T-helper 17 cell (primary cell): Measurements from ENCODE around the gene OR2AT4. TPM values are rescaled to one million over a fixed set of nuclear protein-coding genes. Genes with fewer than 3 reads are reported as not detected.
"Not testable (repeated sequence)": the region's sequence is repeated elsewhere in the genome, so short reads cannot be mapped to it uniquely, and the experiment has no call there.

ENCODE experiments used
- ATAC-seq: fragments of 150-1000 bp; cut with Tn5 transposase; 2 replicates; pipeline ENCODE4 v1.10.0; 2021; ENCODE audit warnings: mild to moderate bottlenecking, moderate library complexity
- DNase-seq, 3 donors: peaks; one replicate each; pipeline versions ENCODE4 v3.0.0 to v3.0.0-alpha.2; 2020 to 2021
- H3K9me3 ChIP-seq: one replicate; pipeline ENCODE4 v1.7.0; 2013; ENCODE audit warnings: low read length, mild to moderate bottlenecking; ENCODE audit not compliant: control insufficient read depth, poor library complexity, severe bottlenecking
- H3K27ac Mint-ChIP-seq: one replicate; pipeline ENCODE4 v1.8.0; 2022; ENCODE audit warnings: mild to moderate bottlenecking, moderate library complexity, mixed read lengths
- H3K27me3 Mint-ChIP-seq: one replicate; pipeline ENCODE4 v1.8.0; 2022; ENCODE audit warnings: mixed read lengths
- H3K36me3 Mint-ChIP-seq: one replicate; pipeline ENCODE4 v1.8.0; 2022; ENCODE audit warnings: low read depth, mixed read lengths
- H3K4me1 Mint-ChIP-seq: one replicate; pipeline ENCODE4 v1.8.0; 2022; ENCODE audit warnings: mild to moderate bottlenecking, mixed read lengths
- H3K4me3 Mint-ChIP-seq: one replicate; pipeline ENCODE4 v1.8.0; 2022; ENCODE audit warnings: mild to moderate bottlenecking, moderate library complexity, mixed read lengths
- total RNA-seq, 4 donors: library from RNA in 2 of 4; stranded (reverse) in 2 of 4; gene quantifications; one replicate each; pipeline ENCODE4 v1.2.3 and lab custom pipeline; 2022 to 2026

Gene OR2AT4
- total RNA-seq, 2 donors from 2014 or later = not detected

DNA sequence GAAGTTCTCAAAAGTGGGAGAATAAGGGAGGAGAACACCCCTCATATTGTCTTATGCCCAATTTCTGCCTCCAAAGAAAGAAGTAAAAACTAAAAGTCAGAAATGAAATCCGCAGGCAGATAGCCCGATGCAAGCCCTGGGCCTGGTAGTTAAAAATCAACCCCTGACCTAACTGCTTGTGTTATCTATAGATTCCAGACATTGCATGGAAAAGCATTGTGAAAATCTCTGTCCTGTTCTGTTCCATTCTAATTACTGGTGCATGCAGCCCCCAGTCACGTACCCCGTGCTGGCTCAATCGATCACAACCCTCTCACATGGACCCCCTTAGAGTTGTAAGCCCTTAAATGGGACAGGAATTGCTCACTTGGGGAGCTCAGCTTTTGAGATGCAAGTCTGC lies 50.0 kb downstream of the OR2AT4 start:
- H3K27me3 Mint-ChIP-seq, ATAC-seq, DNase-seq, H3K9me3 ChIP-seq, H3K4me1 Mint-ChIP-seq, H3K27ac Mint-ChIP-seq, H3K4me3 Mint-ChIP-seq, H3K36me3 Mint-ChIP-seq: not testable (repeated sequence)

- not testable (repeated sequence) for H3K27me3 Mint-ChIP-seq, H3K9me3 ChIP-seq, H3K4me3 Mint-ChIP-seq, DNase-seq, H3K27ac Mint-ChIP-seq, H3K4me1 Mint-ChIP-seq, ATAC-seq, H3K36me3 Mint-ChIP-seq
Measured at GRCh38 chr11:75044381-75045170, 52.1 kb downstream of the OR2AT4 start.

DNA sequence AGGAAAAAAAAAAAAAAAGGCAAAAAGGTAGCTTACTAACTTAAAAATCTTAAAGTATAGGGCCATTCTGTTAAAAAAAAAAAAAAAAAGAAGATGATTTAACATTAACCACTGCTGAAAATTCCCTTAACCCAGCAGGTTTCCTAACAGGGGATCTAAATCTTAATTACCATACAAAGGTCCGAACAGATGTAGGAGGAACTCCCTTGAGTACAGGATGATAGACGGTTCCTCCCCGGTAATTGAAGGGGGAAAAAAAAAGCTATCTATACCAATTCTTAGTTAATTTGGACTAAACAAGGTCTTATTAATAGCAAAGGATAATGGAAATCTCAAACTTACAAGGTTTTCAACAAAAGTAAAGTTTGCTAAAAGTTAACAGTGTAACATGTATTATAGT lies 54.9 kb downstream of the OR2AT4 start:
- H3K27ac Mint-ChIP-seq, H3K4me1 Mint-ChIP-seq, H3K4me3 Mint-ChIP-seq, H3K36me3 Mint-ChIP-seq, H3K27me3 Mint-ChIP-seq, DNase-seq, H3K9me3 ChIP-seq, ATAC-seq: not testable (repeated sequence)

DNA sequence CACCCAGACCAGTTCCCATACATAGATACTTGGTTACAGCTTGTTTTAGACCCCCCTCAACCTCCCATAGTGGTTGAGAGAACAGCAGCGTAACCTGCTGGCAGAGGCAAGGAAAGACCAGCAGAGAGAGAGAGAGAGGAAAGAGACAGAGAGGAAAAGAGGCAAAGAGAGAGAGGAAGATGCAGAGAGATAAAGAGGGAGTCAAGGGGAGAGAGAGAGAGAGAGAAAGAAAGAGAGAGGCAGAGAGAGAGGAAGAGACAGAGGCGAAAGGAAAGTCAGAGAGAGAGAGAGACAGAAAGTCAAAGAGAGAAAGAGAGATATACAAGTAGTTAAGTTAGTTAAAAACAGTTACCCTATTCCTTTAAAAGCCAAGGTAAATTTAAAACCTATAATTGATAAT lies 55.4 kb downstream of the OR2AT4 start:
- Mint-ChIP-seq H3K27me3 (no peaks in the 10 kb centered on the region), H3K27ac (no peak overlapping the region), H3K4me1 (no peaks in the 10 kb centered on the region), H3K36me3 (no peaks in the 10 kb centered on the region), H3K4me3 (no peak overlapping the region)
- ATAC-seq (no peak), DNase-seq (no peak)
- no peaks in the 10 kb centered on the region for H3K9me3 ChIP-seq

DNA sequence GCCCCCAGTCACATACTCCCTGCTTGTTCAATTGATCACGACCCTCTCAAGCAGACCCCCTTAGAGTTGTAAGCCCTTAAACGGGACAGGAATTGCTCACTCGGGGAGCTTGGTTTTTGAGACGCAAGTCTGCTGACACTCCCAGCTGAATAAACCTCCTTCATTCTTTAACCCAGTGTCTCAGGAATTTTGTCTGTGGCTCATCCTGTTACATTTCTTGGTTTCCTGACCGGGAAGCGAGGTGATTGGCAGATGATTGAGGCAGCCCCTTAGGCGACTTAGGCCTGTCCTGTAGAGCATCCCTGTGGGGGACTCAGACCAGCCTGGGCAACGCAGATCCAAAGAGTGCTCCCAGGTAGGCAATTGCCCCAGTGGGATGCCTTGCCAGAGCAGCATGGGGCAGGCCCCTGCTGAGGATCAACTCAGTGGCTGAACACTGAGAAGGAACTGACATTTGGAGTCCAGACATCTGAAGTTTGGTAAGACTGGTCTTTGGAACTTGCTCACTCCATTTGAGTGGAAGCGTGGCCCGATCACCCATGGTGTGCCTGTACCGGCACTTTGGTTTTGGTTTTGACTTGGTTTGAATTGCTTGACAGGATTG lies 56.4 kb downstream of the OR2AT4 start:
- no peak overlapping the region for H3K4me3 Mint-ChIP-seq
- no peaks in the 10 kb centered on the region for H3K27me3 Mint-ChIP-seq
- no peaks in the 10 kb centered on the region for H3K36me3 Mint-ChIP-seq
- peaks cover 3% of the 10 kb centered on the region for H3K4me1 Mint-ChIP-seq
- ATAC-seq (no peak), DNase-seq (no peak)
- H3K9me3 ChIP-seq = no peaks in the 10 kb centered on the region
- H3K27ac Mint-ChIP-seq = no peak overlapping the region

- H3K9me3 ChIP-seq = no peaks in the 10 kb centered on the region
- Mint-ChIP-seq H3K4me3 (no peak overlapping the region), H3K36me3 (no peaks in the 10 kb centered on the region), H3K4me1 (peaks cover 7% of the 10 kb centered on the region), H3K27me3 (no peaks in the 10 kb centered on the region), H3K27ac (no peak overlapping the region)
- ATAC-seq (no peak), DNase-seq (no peak)
Measured at GRCh38 chr11:75035911-75036565, 60.6 kb downstream of the OR2AT4 start.

GRCh38 chr11:75035256-75035655 lies 61.4 kb downstream of the OR2AT4 start:
- no peaks in the 10 kb centered on the region for H3K9me3 ChIP-seq
- no peak overlapping the region for H3K27ac Mint-ChIP-seq
- H3K4me3 Mint-ChIP-seq = no peak overlapping the region
- no peak for DNase-seq
- no peak for ATAC-seq
- no peaks in the 10 kb centered on the region for H3K36me3 Mint-ChIP-seq
- H3K4me1 Mint-ChIP-seq = peaks cover 7% of the 10 kb centered on the region
- no peaks in the 10 kb centered on the region for H3K27me3 Mint-ChIP-seq

DNA sequence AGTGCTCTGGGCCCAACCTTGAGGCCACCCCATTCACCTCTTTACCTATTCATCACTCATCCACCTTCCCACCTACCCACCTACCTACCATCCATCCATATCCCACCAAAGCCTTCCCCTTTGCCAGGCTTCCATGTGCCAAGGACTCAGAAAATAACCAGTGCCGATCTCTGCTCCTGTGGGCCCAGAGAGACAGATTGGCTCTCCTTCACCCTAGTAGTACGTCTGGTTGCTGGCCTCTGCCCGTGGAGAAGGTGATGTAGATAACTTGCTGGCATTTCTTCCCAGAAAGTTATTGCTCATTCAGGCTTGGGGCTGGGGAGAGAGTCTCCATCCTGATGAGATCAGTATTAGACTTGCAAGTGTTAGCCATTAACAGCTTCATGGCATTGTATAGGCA lies 62.8 kb downstream of the OR2AT4 start:
- Mint-ChIP-seq H3K27me3 (no peaks in the 10 kb centered on the region), H3K36me3 (no peaks in the 10 kb centered on the region), H3K4me1 (peaks cover 7% of the 10 kb centered on the region), H3K4me3 (no peak overlapping the region), H3K27ac (no peak overlapping the region)
- DNase-seq (no peak), ATAC-seq (no peak)
- no peaks in the 10 kb centered on the region for H3K9me3 ChIP-seq

- peaks cover 4% of the 10 kb centered on the region for H3K36me3 Mint-ChIP-seq
- no peaks in the 10 kb centered on the region for H3K9me3 ChIP-seq
- no peak for DNase-seq
- H3K27me3 Mint-ChIP-seq = peaks cover 6% of the 10 kb centered on the region
- H3K27ac Mint-ChIP-seq = no peak overlapping the region
- H3K4me3 Mint-ChIP-seq = no peak overlapping the region
- no peak for ATAC-seq
- peaks cover 7% of the 10 kb centered on the region for H3K4me1 Mint-ChIP-seq
Measured at GRCh38 chr11:75032550-75032935, 64.1 kb downstream of the OR2AT4 start.

- DNase-seq (peak in 2 of 3 donors; percentile 37 to 47), ATAC-seq (no peak)
- H3K9me3 ChIP-seq = no peaks in the 10 kb centered on the region
- Mint-ChIP-seq H3K27ac (no peak overlapping the region), H3K4me1 (peaks cover 7% of the 10 kb centered on the region), H3K36me3 (peaks cover 4% of the 10 kb centered on the region), H3K27me3 (peaks cover 8% of the 10 kb centered on the region), H3K4me3 (no peak overlapping the region)
Measured at GRCh38 chr11:75031771-75032549, 64.7 kb downstream of the OR2AT4 start.

Other genes starting within 250 kb of the OR2AT4 start
- gene XRRA1, start 147.8 kb downstream of the OR2AT4 start, total RNA-seq = 10 to 100 TPM; 10.1 to 16.3 TPM
- gene SPCS2, start 147.6 kb downstream of the OR2AT4 start, total RNA-seq = 10 to 100 TPM; 63.7 to 87.0 TPM
- gene NEU3, start 107.9 kb downstream of the OR2AT4 start, total RNA-seq = 10 to 100 TPM; 10.7 to 11.3 TPM
- gene SLCO2B1, start 54.2 kb upstream of the OR2AT4 start, total RNA-seq = not detected
- under 1 TPM; 0.42 to 0.60 TPM for gene TPBGL, start 143.9 kb upstream of the OR2AT4 start, total RNA-seq